Liver (tissue), 9 donors: ENCODE measurements around the gene PNMT. TPM values are rescaled to one million over a fixed set of nuclear protein-coding genes. Genes with fewer than 3 reads are reported as not detected.

Experiments
- DNase-seq: peaks from one replicate; pipeline ENCODE4 v3.0.0-alpha.2; 2017; ENCODE audit warnings: low spot score
- H3K27ac ChIP-seq, 2 donors: one replicate each; pipeline ENCODE4 v1.7.0; 2013; ENCODE audit warnings: inconsistent platforms in 2 of 2, low read length in 2 of 2, control low read depth in 1 of 2, low read depth in 1 of 2, mild to moderate bottlenecking in 1 of 2
- H3K27me3 ChIP-seq, 4 donors: one replicate each; pipeline versions ENCODE4 v1.6.1 to v1.7.0; 2013; ENCODE audit warnings: low read length in 3 of 4, inconsistent platforms in 1 of 4, mild to moderate bottlenecking in 1 of 4, moderate library complexity in 1 of 4; ENCODE audit not compliant: control insufficient read depth in 4 of 4, insufficient read depth in 4 of 4
- H3K36me3 ChIP-seq, 4 donors: one replicate each; pipeline versions ENCODE4 v1.6.1 to v1.7.0; 2013; ENCODE audit warnings: low read length in 3 of 4, mild to moderate bottlenecking in 3 of 4, low read depth in 1 of 4, moderate library complexity in 1 of 4; ENCODE audit not compliant: control insufficient read depth in 4 of 4, insufficient read depth in 3 of 4
- H3K4me1 ChIP-seq, 4 donors: one replicate each; pipeline versions ENCODE4 v1.6.1 to v1.7.0; 2013; ENCODE audit warnings: low read length in 3 of 4, mild to moderate bottlenecking in 3 of 4, moderate library complexity in 1 of 4; ENCODE audit not compliant: control insufficient read depth in 4 of 4, insufficient read depth in 4 of 4
- H3K4me3 ChIP-seq, 3 donors: one replicate each; pipeline versions ENCODE4 v1.6.1 to v1.7.0; 2013; ENCODE audit warnings: low read length in 3 of 3, control low read depth in 1 of 3, low read depth in 1 of 3, mild to moderate bottlenecking in 1 of 3
- H3K9ac ChIP-seq, 2 donors: one replicate each; pipeline ENCODE4 v1.7.0; 2013; ENCODE audit warnings: low read length in 2 of 2, mild to moderate bottlenecking in 2 of 2, moderate library complexity in 2 of 2, control low read depth in 1 of 2, low read depth in 1 of 2
- H3K9me3 ChIP-seq, 4 donors: one replicate each; pipeline versions ENCODE4 v1.6.1 to v1.7.0; 2013; ENCODE audit warnings: low read length in 3 of 4; ENCODE audit not compliant: control insufficient read depth in 4 of 4
- CTCF ChIP-seq: fragments of 150-350 bp; IDR thresholded peaks from 2 replicates; pipeline ENCODE4 v1.5.1; 2017; ENCODE audit warnings: improper control_type of control experiment, low read depth, low read length; ENCODE audit not compliant: missing input control
- EGR1 ChIP-seq, 2 donors: IDR thresholded peaks; 2 replicates each; pipeline ENCODE4 v1.6.1; 2016 to 2018; ENCODE audit warnings: antibody characterized with exemption in 2 of 2, low read depth in 2 of 2
- FOXA1 ChIP-seq: IDR thresholded peaks from 2 replicates; pipeline ENCODE4 v1.6.1; 2016; ENCODE audit warnings: antibody characterized with exemption
- FOXA2 ChIP-seq: IDR thresholded peaks from 2 replicates; pipeline ENCODE4 v1.6.1; 2016; ENCODE audit warnings: antibody characterized with exemption
- GABPA ChIP-seq, 2 donors: IDR thresholded peaks in 1 of 2; conservative IDR thresholded peaks in 1 of 2; 2 replicates each; pipeline ENCODE4 v1.6.1; 2016; ENCODE audit warnings: antibody characterized with exemption in 2 of 2, mild to moderate bottlenecking in 1 of 2, moderate library complexity in 1 of 2
- HNF4A ChIP-seq, 2 donors: conservative IDR thresholded peaks; 2 replicates each; pipeline ENCODE4 v1.6.1; 2016; ENCODE audit warnings: antibody characterized with exemption in 2 of 2, mild to moderate bottlenecking in 2 of 2
- HNF4G ChIP-seq: IDR thresholded peaks from 2 replicates; pipeline ENCODE4 v1.6.1; 2016; ENCODE audit warnings: antibody characterized with exemption
- MAX ChIP-seq: IDR thresholded peaks from 2 replicates; pipeline ENCODE4 v1.6.1; 2016; ENCODE audit warnings: antibody characterized with exemption
- RXRA ChIP-seq, 2 donors: IDR thresholded peaks; 2 replicates each; pipeline ENCODE4 v1.6.1; 2017 to 2018; ENCODE audit warnings: antibody characterized with exemption in 2 of 2, mild to moderate bottlenecking in 1 of 2
- SP1 ChIP-seq: IDR thresholded peaks from 2 replicates; pipeline ENCODE4 v1.6.1; 2018; ENCODE audit warnings: antibody characterized with exemption, mild to moderate bottlenecking
- YY1 ChIP-seq: IDR thresholded peaks from 2 replicates; pipeline ENCODE4 v1.6.1; 2016; ENCODE audit warnings: antibody characterized with exemption, mild to moderate bottlenecking
- ZBTB33 ChIP-seq: IDR thresholded peaks from 2 replicates; pipeline ENCODE4 v1.6.1; 2016; ENCODE audit warnings: antibody characterized with exemption
- WGBS: extraction: QIAGEN DNeasy Blood & Tissue Kit; methylation state at CpG from one replicate; pipeline ENCODE4 v1.1.7; 2013; 5-methylcytosine and 5-hydroxymethylcytosine counted together
- polyA plus RNA-seq, 2 donors: library from polyadenylated mRNA; stranded (reverse) in 1 of 2; unstranded in 1 of 2; fragments of 200-250 nt in 1 of 2; fragments of >200 nt in 1 of 2; fragmentation: Nextera tagmentation in 1 of 2; extraction: Ambion mirVana in 1 of 2; gene quantifications; one replicate each; pipeline versions ENCODE4 v1.2.1 to v1.2.3, GENCODE V29; 2013 to 2015
- total RNA-seq, 2 donors: library from RNA; depleted of rRNA; stranded (reverse); fragments of >200 nt; gene quantifications; one replicate each; pipeline ENCODE4 v1.2.3, GENCODE V29; 2014
- donor health status: healthy.
- donor health status: healthy.
- donor health status: healthy.
- donor health status: healthy.
- donor health status: healthy.

The PNMT gene
- total and polyA plus RNA-seq, 4 donors, result 0.20 to 8.6 (median 0.26) TPM; not detected in 1

- Histone ChIP-seq H3K36me3 (no peaks in the 10 kb centered on the region), H3K4me3 (no peak overlapping the region), H3K27ac (no peak overlapping the region), H3K9me3 (no peaks in the 10 kb centered on the region), H3K27me3 (peaks cover 0 to 11% (median 9%) of the 10 kb centered on the region in 4 donors), H3K4me1 (peaks cover 0 to 9% (median 5%) of the 10 kb centered on the region in 4 donors), H3K9ac (no peak overlapping the region)
- DNase-seq, result no peak
- TF ChIP-seq HNF4G, result no peak
- no peak for TF ChIP-seq CTCF
- TF ChIP-seq YY1, result no peak
- TF ChIP-seq SP1, result no peak
- WGBS, result 59% methylated on average over 12 of the region's 12 CpGs
These were observed 38.4 kb upstream of the PNMT start for GRCh38 chr17:39629898-39630297.

GRCh38 chr17:39631403-39631802 lies 36.9 kb upstream of the PNMT start:
- H3K27me3 ChIP-seq, result peaks cover 0 to 6% (median 3%) of the 10 kb centered on the region in 4 donors
- no peak overlapping the region for H3K27ac ChIP-seq
- no peak for DNase-seq
- no peak overlapping the region for H3K9ac ChIP-seq
- peaks cover 1 to 12% (median 7%) of the 10 kb centered on the region in 4 donors for H3K4me1 ChIP-seq
- H3K9me3 ChIP-seq, result no peaks in the 10 kb centered on the region
- H3K36me3 ChIP-seq, result no peaks in the 10 kb centered on the region
- TF ChIP-seq ZBTB33, result no peak
- TF ChIP-seq CTCF, result no peak
- TF ChIP-seq EGR1 (IDR thresholded peaks at IDR 0.05; ENCODE audit: low read depth in 2 of 2), result no peak
- no peak for TF ChIP-seq FOXA2
- TF ChIP-seq GABPA (IDR thresholded peaks at IDR 0.05 in 1 of 2, conservative IDR thresholded peaks at IDR 0.05 in 1 of 2), result no peak
- TF ChIP-seq YY1, result no peak
- no peak for TF ChIP-seq HNF4A (conservative IDR thresholded peaks at IDR 0.05)
- no peak for TF ChIP-seq HNF4G
- TF ChIP-seq FOXA1, result no peak
- no peak for TF ChIP-seq MAX
- TF ChIP-seq RXRA (IDR thresholded peaks at IDR 0.05), result no peak
- 31% methylated on average over 6 of the region's 6 CpGs for WGBS
- H3K4me3 ChIP-seq, result no peak overlapping the region
